K562 (cell line): ENCODE results near the gene POLR3GL. TPM values are rescaled to one million over a fixed set of nuclear protein-coding genes. Genes with fewer than 3 reads are reported as not detected.
A peak's percentile ranks its signal among the peaks of the same experiment; 100 is the strongest.

Source experiments
- BACH1 ChIP-seq: fragments of 200-800 bp; sonication (Bioruptor generic); IDR thresholded peaks from 2 replicates; pipeline ENCODE4 v1.6.1; 2016; ENCODE audit warnings: missing genetic modification characterization, missing compliant biosample characterization
- BCL6 ChIP-seq: fragments of 250-450 bp; sonication (Bioruptor Pico); IDR thresholded peaks from 2 replicates; pipeline ENCODE4 v1.4.0; 2020
- CEBPG ChIP-seq, 3 experiments: fragments of 200-800 bp in 1 of 3; sonication (Bioruptor generic) in 1 of 3; sonication (generic) in 1 of 3; formaldehyde crosslinking in 1 of 3; IDR thresholded peaks in 2 of 3; conservative IDR thresholded peaks in 1 of 3; 2 replicates each; pipeline versions ENCODE4 v1.6.1 to v1.8.0; 2016 to 2022; ENCODE audit warnings: missing compliant biosample characterization in 2 of 3, missing genetic modification characterization in 2 of 3, mild to moderate bottlenecking in 1 of 3, missing genetic modification reagents in 1 of 3
- CREB3L1 ChIP-seq: fragments of 450-650 bp; IDR thresholded peaks from 2 replicates; pipeline ENCODE4 v1.6.1; 2014; ENCODE audit warnings: low read depth, mild to moderate bottlenecking, moderate library complexity, borderline replicate concordance
- ETV1 ChIP-seq: fragments of 450-650 bp; conservative IDR thresholded peaks from 2 replicates; pipeline ENCODE4 v1.6.1; 2016; ENCODE audit warnings: missing genetic modification characterization, control low read depth, low read depth, missing compliant biosample characterization
- FOXJ3 ChIP-seq: sonication (generic); formaldehyde crosslinking; IDR thresholded peaks from 2 replicates; pipeline ENCODE4 v1.4.0; 2020; ENCODE audit warnings: mild to moderate bottlenecking, missing genetic modification reagents
- GABPA ChIP-seq: fragments of 200-800 bp; sonication (Bioruptor generic); conservative IDR thresholded peaks from 2 replicates; pipeline ENCODE4 v1.6.1; 2016; ENCODE audit warnings: low read depth, missing genetic modification characterization, missing compliant biosample characterization
- HNRNPLL ChIP-seq: fragments of 200-400 bp; formaldehyde crosslinking; IDR thresholded peaks from 2 replicates; pipeline ENCODE4 v1.6.1; 2017; ENCODE audit warnings: low read length, low read depth, mild to moderate bottlenecking; ENCODE audit not compliant: poor library complexity, severe bottlenecking
- KDM2B ChIP-seq: fragments of 250-450 bp; sonication (Bioruptor Pico); IDR thresholded peaks from 2 replicates; pipeline ENCODE4 v1.8.0; 2021; ENCODE audit warnings: mild to moderate bottlenecking, moderate library complexity
- MAFG ChIP-seq: fragments of 450-650 bp; conservative IDR thresholded peaks from 2 replicates; pipeline ENCODE4 v1.6.1; 2016; ENCODE audit warnings: missing genetic modification characterization, missing compliant biosample characterization
- NR2C2 ChIP-seq, 2 experiments: fragments of 200-800 bp in 1 of 2; sonication (Bioruptor generic) in 1 of 2; sonication (generic) in 1 of 2; formaldehyde crosslinking in 1 of 2; IDR thresholded peaks; 2 replicates each; pipeline versions ENCODE4 v1.6.1 to v1.8.0; 2016 to 2022; ENCODE audit warnings: mild to moderate bottlenecking in 1 of 2, missing compliant biosample characterization in 1 of 2, missing genetic modification characterization in 1 of 2, missing genetic modification reagents in 1 of 2
- PCBP1 ChIP-seq: fragments of 200-400 bp; formaldehyde crosslinking; IDR thresholded peaks from 2 replicates; pipeline ENCODE4 v1.6.1; 2018; ENCODE audit warnings: mild to moderate bottlenecking, low read depth, low read length; ENCODE audit not compliant: poor library complexity, severe bottlenecking
- RAD21 ChIP-seq, 2 experiments: fragments of 250-450 bp in 1 of 2; fragments of 450-650 bp in 1 of 2; sonication (Bioruptor Pico) in 1 of 2; formaldehyde crosslinking in 1 of 2; IDR thresholded peaks in 1 of 2; conservative IDR thresholded peaks in 1 of 2; 2 replicates each; pipeline versions ENCODE4 v1.4.0 to v1.8.0; 2020 to 2022; ENCODE audit warnings: mild to moderate bottlenecking in 2 of 2, moderate library complexity in 1 of 2
- RHOXF2B ChIP-seq: fragments of 250-450 bp; sonication (Bioruptor Pico); conservative IDR thresholded peaks from 2 replicates; pipeline ENCODE4 v1.5.1; 2021
- SMARCE1 ChIP-seq: fragments of 450-650 bp; IDR thresholded peaks from 2 replicates; pipeline ENCODE4 v1.7.1; 2016; ENCODE audit warnings: mild to moderate bottlenecking
- TBL1XR1 ChIP-seq, 2 experiments: IDR thresholded peaks; 2 replicates each; pipeline ENCODE4 v1.6.1; 2012; ENCODE audit warnings: improper control_type of control experiment in 2 of 2, low read length in 2 of 2, mild to moderate bottlenecking in 1 of 2
- ZKSCAN3 ChIP-seq: fragments of 250-450 bp; sonication (Bioruptor Pico); IDR thresholded peaks from 2 replicates; pipeline ENCODE4 v1.4.0; 2020
- ZNF3 ChIP-seq: fragments of 250-450 bp; sonication (Bioruptor Pico); IDR thresholded peaks from 2 replicates; pipeline ENCODE4 v1.5.0; 2021; ENCODE audit warnings: mild to moderate bottlenecking, moderate library complexity
- polyA plus RNA-seq, 8 experiments: library from polyadenylated mRNA; depleted of rRNA in 4 of 8; stranded (reverse) in 5 of 8; unstranded in 3 of 8; fragments of >200 nt; fragmentation: Nextera tagmentation in 2 of 8; fragmentation: Illumina TruSeq in 1 of 8; extraction: Ambion mirVana in 2 of 8; extraction: Trizol in 1 of 8; gene quantifications; 2 replicates each; pipeline versions ENCODE4 v1.2.1 to v1.2.3, GENCODE V29; 2011 to 2014; ENCODE audit warnings: inconsistent platforms in 1 of 8, missing spikeins in 1 of 8
- total RNA-seq, 7 experiments: library from RNA; depleted of rRNA in 6 of 7; stranded (reverse); fragments of >200 nt in 6 of 7; fragmentation: Illumina TruSeq in 2 of 7; extraction: Trizol in 2 of 7; gene quantifications; 2 replicates each; pipeline versions ENCODE4 v1.2.1 to v1.2.3, GENCODE V29; 2011 to 2021; ENCODE audit warnings: low replicate concordance in 1 of 7
- TF ChIP-seq, protein P1 (sequence below): IDR thresholded peaks from 2 replicates; pipeline ENCODE4 v1.6.1; 2012; ENCODE audit warnings: low read depth, low read length, improper control_type of control experiment, borderline replicate concordance
- TF ChIP-seq, protein P2 (sequence below): fragments of 250-450 bp; sonication (Bioruptor Pico); IDR thresholded peaks from 2 replicates; pipeline ENCODE4 v1.8.0; 2021; ENCODE audit warnings: borderline replicate concordance, mild to moderate bottlenecking, moderate library complexity; ENCODE audit not compliant: poor library complexity, severe bottlenecking
- TF ChIP-seq, protein P3 (sequence below): fragments of 450-650 bp; IDR thresholded peaks from 2 replicates; pipeline ENCODE4 v1.6.1; 2016; ENCODE audit warnings: low read depth, mild to moderate bottlenecking, moderate library complexity

The POLR3GL gene
- total and polyA plus RNA-seq, 9 of the 15 experiments (the other 6 are each of a cell fraction or from before 2014, with no cell fraction given) = 14.6 to 48.4 (median 38.2) TPM

DNA sequence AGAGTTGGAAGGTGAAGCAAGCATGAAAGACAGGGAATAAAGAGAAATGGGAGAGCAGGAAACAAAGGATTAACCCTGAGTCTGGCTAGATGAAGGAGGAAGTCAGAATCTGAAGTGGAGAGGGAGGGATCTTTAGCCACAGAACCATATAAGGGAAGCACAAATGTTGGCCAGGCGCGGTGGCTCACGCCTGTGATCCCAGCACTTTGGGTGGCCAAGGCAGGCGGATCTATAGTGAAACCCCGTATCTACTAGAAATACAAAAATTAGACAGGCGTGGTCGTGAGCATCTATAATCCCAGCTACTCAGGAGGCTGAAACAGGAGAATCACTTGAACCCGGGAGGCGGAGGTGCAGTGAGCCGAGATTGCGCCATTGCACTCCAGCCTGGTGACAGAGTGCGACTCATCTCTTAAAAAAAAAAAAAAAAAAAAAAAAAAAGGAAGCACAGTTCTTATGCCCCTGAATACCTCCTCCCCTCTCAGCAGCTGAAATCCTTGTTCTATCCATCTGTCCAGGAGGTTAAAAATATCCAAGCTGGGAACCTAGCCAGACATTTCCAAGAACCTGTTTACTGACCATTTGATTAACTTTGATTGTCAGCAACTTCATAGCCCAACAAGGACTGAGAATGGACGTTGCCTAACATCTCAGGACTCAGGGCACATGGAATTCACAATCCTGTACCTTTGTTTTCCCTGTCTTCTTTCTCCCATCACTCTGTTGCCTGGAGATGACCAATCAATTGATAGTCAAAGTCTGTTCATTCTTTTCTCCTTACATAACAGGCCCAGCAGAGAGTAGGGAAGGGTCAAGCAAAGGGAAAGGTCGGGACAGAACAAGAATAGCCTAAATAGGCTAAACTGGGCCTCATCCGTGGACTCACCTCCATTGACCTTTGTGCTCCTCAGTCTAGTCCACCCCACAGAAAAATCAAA is 21.3 kb downstream of the POLR3GL start (continued):
- TF ChIP-seq GABPA (tag) = peak; percentile 38; the same call in 1 of the 2 replicates
- no peak for TF ChIP-seq CREB3L1
- TF ChIP-seq ETV1 (tag) = 0 out of 2 replicates have a peak, but pooled peaks have one; percentile 22
- TF ChIP-seq CEBPG (CRISPR knock-in tag; IDR thresholded peaks at IDR 0.05) = peak; percentile 82
- TF ChIP-seq CEBPG (tag; conservative IDR thresholded peaks at IDR 0.05 in 1 of 2, IDR thresholded peaks at IDR 0.05 in 1 of 2) = peak; percentile 84 to 92
- TF ChIP-seq, protein P1, sequence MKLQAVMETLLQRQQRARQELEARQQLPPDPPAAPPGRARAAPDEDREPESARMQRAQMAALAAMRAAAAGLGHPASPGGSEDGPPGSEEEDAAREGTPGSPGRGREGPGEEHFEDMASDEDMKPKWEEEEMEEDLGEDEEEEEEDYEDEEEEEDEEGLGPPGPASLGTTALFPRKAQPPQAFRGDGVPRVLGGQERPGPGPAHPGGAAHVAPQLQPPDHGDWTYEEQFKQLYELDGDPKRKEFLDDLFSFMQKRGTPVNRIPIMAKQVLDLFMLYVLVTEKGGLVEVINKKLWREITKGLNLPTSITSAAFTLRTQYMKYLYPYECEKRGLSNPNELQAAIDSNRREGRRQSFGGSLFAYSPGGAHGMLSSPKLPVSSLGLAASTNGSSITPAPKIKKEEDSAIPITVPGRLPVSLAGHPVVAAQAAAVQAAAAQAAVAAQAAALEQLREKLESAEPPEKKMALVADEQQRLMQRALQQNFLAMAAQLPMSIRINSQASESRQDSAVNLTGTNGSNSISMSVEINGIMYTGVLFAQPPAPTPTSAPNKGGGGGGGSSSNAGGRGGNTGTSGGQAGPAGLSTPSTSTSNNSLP = no peak
- TF ChIP-seq KDM2B (CRISPR knock-in tag) = no peak
- TF ChIP-seq MAFG (tag) = no peak
- TF ChIP-seq FOXJ3 (CRISPR knock-in tag) = no peak
- no peak for TF ChIP-seq NR2C2 (CRISPR knock-in tag; IDR thresholded peaks at IDR 0.05)
- TF ChIP-seq NR2C2 (tag; IDR thresholded peaks at IDR 0.05) = peak; percentile 61
- TF ChIP-seq BCL6 (CRISPR knock-in tag) = no peak
- peak in 1 of 2 experiments; percentile 20; a peak in 1 of 4 replicates for TF ChIP-seq TBL1XR1 (IDR thresholded peaks at IDR 0.05; ENCODE audit: low read length in 2 of 2)
- no peak for TF ChIP-seq RAD21 (CRISPR knock-in tag; conservative IDR thresholded peaks at IDR 0.05 in 1 of 2, IDR thresholded peaks at IDR 0.05 in 1 of 2)
- TF ChIP-seq PCBP1 = no peak
- TF ChIP-seq, protein P2, sequence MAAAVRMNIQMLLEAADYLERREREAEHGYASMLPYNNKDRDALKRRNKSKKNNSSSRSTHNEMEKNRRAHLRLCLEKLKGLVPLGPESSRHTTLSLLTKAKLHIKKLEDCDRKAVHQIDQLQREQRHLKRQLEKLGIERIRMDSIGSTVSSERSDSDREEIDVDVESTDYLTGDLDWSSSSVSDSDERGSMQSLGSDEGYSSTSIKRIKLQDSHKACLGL (CRISPR knock-in tag) = no peak
- TF ChIP-seq, protein P3, sequence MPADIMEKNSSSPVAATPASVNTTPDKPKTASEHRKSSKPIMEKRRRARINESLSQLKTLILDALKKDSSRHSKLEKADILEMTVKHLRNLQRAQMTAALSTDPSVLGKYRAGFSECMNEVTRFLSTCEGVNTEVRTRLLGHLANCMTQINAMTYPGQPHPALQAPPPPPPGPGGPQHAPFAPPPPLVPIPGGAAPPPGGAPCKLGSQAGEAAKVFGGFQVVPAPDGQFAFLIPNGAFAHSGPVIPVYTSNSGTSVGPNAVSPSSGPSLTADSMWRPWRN = no peak
- TF ChIP-seq RHOXF2B = no peak
- no peak for TF ChIP-seq ZNF3 (CRISPR knock-in tag)
- TF ChIP-seq ZKSCAN3 (CRISPR knock-in tag) = no peak
- TF ChIP-seq BACH1 (tag) = no peak
- TF ChIP-seq HNRNPLL = no peak
- peak; percentile 47; the same call in 1 of the 2 replicates for TF ChIP-seq SMARCE1
